Activated CD4-positive, alpha-beta T cell treated with anti-CD3 and anti-CD28 coated beads, Interleukin-2, amount 50 U/mL, for 24 hours (primary cell): ENCODE results near the gene RNF166.

Source experiments
- DNase-seq, 2 donors: peaks; one replicate each; pipeline ENCODE4 v3.0.0-alpha.2; 2020; ENCODE audit warnings: low read depth in 1 of 2, low spot score in 1 of 2

The RNF166 gene

GRCh38 chr16:88706229-88706964, at the start of gene RNF166, which contains the start of gene CTU2:
TSS of gene RNF166 (minus strand) at chr16:88706408. CDS start at chr16:88706325, 83 bp downstream.
TSS of gene CTU2 (plus strand) at chr16:88706503. CDS start at chr16:88706531, 28 bp downstream.
- peak; percentile 84 to 85 for DNase-seq

- no peak for DNase-seq
Measured at GRCh38 chr16:88754912-88755744, 48.9 kb upstream of the RNF166 start.

- no peak for DNase-seq
Measured at GRCh38 chr16:88754109-88754911, 48.1 kb upstream of the RNF166 start.

- no peak for DNase-seq
Measured at GRCh38 chr16:88753602-88754001, 47.4 kb upstream of the RNF166 start.

- no peak for DNase-seq
Measured at GRCh38 chr16:88753191-88753590, 47.0 kb upstream of the RNF166 start.

- DNase-seq: no peak
Measured at GRCh38 chr16:88752386-88753002, 46.3 kb upstream of the RNF166 start.

- no peak for DNase-seq
Measured at GRCh38 chr16:88750854-88751253, 44.6 kb upstream of the RNF166 start.

GRCh38 chr16:88749358-88749757, 43.1 kb upstream of the RNF166 start:
- no peak for DNase-seq

GRCh38 chr16:88748364-88748763, 42.2 kb upstream of the RNF166 start:
- no peak for DNase-seq

GRCh38 chr16:88747588-88748301, 41.5 kb upstream of the RNF166 start:
- DNase-seq: no peak

- no peak for DNase-seq
Measured at GRCh38 chr16:88746506-88746905, 40.3 kb upstream of the RNF166 start.

GRCh38 chr16:88744577-88745521, 38.6 kb upstream of the RNF166 start:
- DNase-seq: no peak

GRCh38 chr16:88743693-88744576, 37.7 kb upstream of the RNF166 start:
- peak; percentile 59 to 64 for DNase-seq

- no peak for DNase-seq
Measured at GRCh38 chr16:88742896-88743605, 36.8 kb upstream of the RNF166 start.

- DNase-seq: no peak
Measured at GRCh38 chr16:88741368-88741767, 35.2 kb upstream of the RNF166 start.

GRCh38 chr16:88740727-88741055, 34.5 kb upstream of the RNF166 start:
- no peak for DNase-seq

GRCh38 chr16:88739977-88740726, 33.9 kb upstream of the RNF166 start:
- no peak for DNase-seq
